Adipose tissue (tissue), 3 donors: ENCODE results near the gene UBE2V1. TPM values are rescaled to one million over a fixed set of nuclear protein-coding genes. Genes with fewer than 3 reads are reported as not detected.
"Not testable (repeated sequence)": the region's sequence is repeated elsewhere in the genome, so short reads cannot be mapped to it uniquely, and the experiment has no call there.

Experiments
- H3K27ac ChIP-seq: one replicate; pipeline ENCODE4 v1.5.1; 2013; ENCODE audit warnings: low read depth, low read length
- WGBS, 3 donors: extraction: QIAGEN DNeasy Blood & Tissue Kit; methylation state at CpG; one replicate each; pipeline ENCODE4 v1.1.7; 2013; 5-methylcytosine and 5-hydroxymethylcytosine counted together
- polyA plus RNA-seq, 3 donors: library from polyadenylated mRNA; stranded (reverse); fragments of 200-250 nt; gene quantifications; one replicate each; pipeline ENCODE4 v1.2.3, GENCODE V29; 2013
- donor health status: healthy with polysubstance abuse.
- donor health status: Bipolar disorder and iron deficiency.
- donor health status: healthy.

UBE2V1 gene
- polyA plus RNA-seq, 3 donors = 45.8 to 85.7 (median 66.3) TPM

- WGBS, 3 donors = 68 to 73% (median 69%) methylated on average over 24 to 29 of the region's 29 CpGs
Measured at GRCh38 chr20:50138479-50139393, 25.8 kb upstream of the UBE2V1 start.

GRCh38 chr20:50138120-50138478, 25.1 kb upstream of the UBE2V1 start:
- 64 to 86% (median 78%) methylated on average over 5 of the region's 5 CpGs for WGBS, 3 donors
- peak overlapping the region; percentile 15 for H3K27ac ChIP-seq

More at GRCh38 chr20:50138479-50139393, 25.8 kb upstream of the UBE2V1 start:
- H3K27ac ChIP-seq = peak overlapping the region; percentile 15

GRCh38 chr20:50137702-50138101, 24.8 kb upstream of the UBE2V1 start:
- WGBS, 3 donors = 67 to 84% (median 80%) methylated on average over 13 of the region's 13 CpGs
- not testable (repeated sequence) for H3K27ac ChIP-seq

GRCh38 chr20:50136822-50137599, 24.1 kb upstream of the UBE2V1 start:
- no peak overlapping the region for H3K27ac ChIP-seq
- 85 to 96% (median 94%) methylated on average over 15 of the region's 15 CpGs for WGBS, 3 donors

- not testable (repeated sequence) for H3K27ac ChIP-seq
- 88 to 94% (median 92%) methylated on average over 5 to 7 of the region's 7 CpGs for WGBS, 3 donors
Measured at GRCh38 chr20:50135157-50135556, 22.2 kb upstream of the UBE2V1 start.

- no peak overlapping the region for H3K27ac ChIP-seq
- WGBS, 3 donors = 66 to 78% (median 75%) methylated on average over 9 of the region's 9 CpGs
Measured at GRCh38 chr20:50133474-50134217, 20.7 kb upstream of the UBE2V1 start.

- WGBS, 3 donors = 58 to 83% (median 79%) methylated on average over 6 of the region's 6 CpGs
- no peak overlapping the region for H3K27ac ChIP-seq
Measured at GRCh38 chr20:50133041-50133440, 20.1 kb upstream of the UBE2V1 start.

- H3K27ac ChIP-seq = no peak overlapping the region
- WGBS, 3 donors = 78 to 93% (median 79%) methylated on average over 4 of the region's 4 CpGs
Measured at GRCh38 chr20:50130995-50131394, 18.0 kb upstream of the UBE2V1 start.

GRCh38 chr20:50130356-50130723, 17.4 kb upstream of the UBE2V1 start:
- H3K27ac ChIP-seq = no peak overlapping the region
- WGBS, 3 donors = 38 to 100% (median 96%) methylated on average over 1 of the region's 1 CpG

GRCh38 chr20:50129662-50130355, 16.9 kb upstream of the UBE2V1 start:
- no peak overlapping the region for H3K27ac ChIP-seq
- WGBS, 3 donors = 79 to 93% (median 93%) methylated on average over 13 of the region's 13 CpGs

- WGBS, 3 donors = 87 to 94% (median 88%) methylated on average over 8 of the region's 8 CpGs
- H3K27ac ChIP-seq = no peak overlapping the region
Measured at GRCh38 chr20:50128520-50128905, 15.6 kb upstream of the UBE2V1 start.

GRCh38 chr20:50127587-50128519, 14.9 kb upstream of the UBE2V1 start:
- 93 to 94% (median 93%) methylated on average over 28 of the region's 28 CpGs for WGBS, 3 donors
- no peak overlapping the region for H3K27ac ChIP-seq

- 39 to 54% (median 50%) methylated on average over 4 of the region's 4 CpGs for WGBS, 3 donors
- H3K27ac ChIP-seq = no peak overlapping the region
Measured at GRCh38 chr20:50126662-50127061, 13.7 kb upstream of the UBE2V1 start.

- no peak overlapping the region for H3K27ac ChIP-seq
- 98 to 100% (median 99%) methylated on average over 3 of the region's 3 CpGs for WGBS, 3 donors
Measured at GRCh38 chr20:50125279-50125678, 12.3 kb upstream of the UBE2V1 start.

- 92 to 95% (median 93%) methylated on average over 9 of the region's 9 CpGs for WGBS, 3 donors
- H3K27ac ChIP-seq = no peak overlapping the region
Measured at GRCh38 chr20:50124496-50124895, 11.5 kb upstream of the UBE2V1 start.

- 92 to 94% (median 93%) methylated on average over 7 of the region's 7 CpGs for WGBS, 3 donors
- no peak overlapping the region for H3K27ac ChIP-seq
Measured at GRCh38 chr20:50123418-50123817, 10.5 kb upstream of the UBE2V1 start.

- 66 to 94% (median 94%) methylated on average over 4 of the region's 4 CpGs for WGBS, 3 donors
- no peak overlapping the region for H3K27ac ChIP-seq
Measured at GRCh38 chr20:50122763-50123162, 9.8 kb upstream of the UBE2V1 start.
